HEK293 (cell line): Measurements from ENCODE around the gene RPS6KA3.

Experiments
- FEZF1 ChIP-seq: fragments of 450-650 bp; formaldehyde crosslinking; IDR thresholded peaks from 2 replicates; pipeline ENCODE4 v1.5.1; 2016; ENCODE audit warnings: missing biosample characterization, missing genetic modification characterization
- OSR2 ChIP-seq: fragments of 450-650 bp; formaldehyde crosslinking; IDR thresholded peaks from 2 replicates; pipeline ENCODE4 v1.5.1; 2016; ENCODE audit warnings: missing biosample characterization, missing genetic modification characterization
- PRDM1 ChIP-seq: fragments of 450-650 bp; formaldehyde crosslinking; IDR thresholded peaks from 2 replicates; pipeline ENCODE4; 2016; ENCODE audit warnings: missing biosample characterization, missing genetic modification characterization
- PRDM10 ChIP-seq: fragments of 450-650 bp; formaldehyde crosslinking; IDR thresholded peaks from 2 replicates; pipeline ENCODE4 v1.5.1; 2016; ENCODE audit warnings: missing biosample characterization, missing genetic modification characterization
- PRDM4 ChIP-seq: fragments of 450-650 bp; formaldehyde crosslinking; IDR thresholded peaks from 2 replicates; pipeline ENCODE4 v1.5.1; 2017; ENCODE audit warnings: missing biosample characterization, missing genetic modification characterization
- REPIN1 ChIP-seq: fragments of 450-650 bp; formaldehyde crosslinking; IDR thresholded peaks from 2 replicates; pipeline ENCODE4 v1.5.1; 2017; ENCODE audit warnings: missing biosample characterization, missing genetic modification characterization, low read depth
- YY2 ChIP-seq: fragments of 450-650 bp; formaldehyde crosslinking; IDR thresholded peaks from 2 replicates; pipeline ENCODE4 v1.5.1; 2016; ENCODE audit warnings: missing biosample characterization, missing genetic modification characterization
- ZBTB10 ChIP-seq: fragments of 450-650 bp; formaldehyde crosslinking; IDR thresholded peaks from 2 replicates; pipeline ENCODE4 v1.5.1; 2016; ENCODE audit warnings: missing biosample characterization, missing genetic modification characterization
- ZBTB11 ChIP-seq: fragments of 450-650 bp; formaldehyde crosslinking; conservative IDR thresholded peaks from 2 replicates; pipeline ENCODE4 v1.5.1; 2016; ENCODE audit warnings: low read depth, missing biosample characterization, missing genetic modification characterization
- ZBTB20 ChIP-seq: fragments of 450-650 bp; formaldehyde crosslinking; IDR thresholded peaks from 2 replicates; pipeline ENCODE4 v1.5.1; 2016; ENCODE audit warnings: missing biosample characterization, missing genetic modification characterization
- ZBTB48 ChIP-seq: fragments of 450-650 bp; formaldehyde crosslinking; IDR thresholded peaks from 2 replicates; pipeline ENCODE4 v1.5.1; 2016; ENCODE audit warnings: missing biosample characterization, missing genetic modification characterization
- ZNF148 ChIP-seq: fragments of 450-650 bp; formaldehyde crosslinking; IDR thresholded peaks from 2 replicates; pipeline ENCODE4 v1.5.0; 2017; ENCODE audit warnings: missing biosample characterization, missing genetic modification characterization, borderline replicate concordance
- ZNF155 ChIP-seq: fragments of 450-650 bp; formaldehyde crosslinking; IDR thresholded peaks from 2 replicates; pipeline ENCODE4 v1.5.1; 2016; ENCODE audit warnings: missing biosample characterization, missing genetic modification characterization
- ZNF404 ChIP-seq: fragments of 450-650 bp; formaldehyde crosslinking; IDR thresholded peaks from 2 replicates; pipeline ENCODE4 v1.5.1; 2017; ENCODE audit warnings: missing biosample characterization, missing genetic modification characterization
- ZNF426 ChIP-seq: fragments of 450-650 bp; formaldehyde crosslinking; IDR thresholded peaks from 2 replicates; pipeline ENCODE4 v1.5.1; 2017; ENCODE audit warnings: missing biosample characterization, missing genetic modification characterization, mild to moderate bottlenecking, inconsistent platforms, moderate library complexity
- ZNF645 ChIP-seq: fragments of 450-650 bp; formaldehyde crosslinking; IDR thresholded peaks from 2 replicates; pipeline ENCODE4; 2016; ENCODE audit warnings: missing biosample characterization, missing genetic modification characterization
- ZNF792 ChIP-seq: fragments of 450-650 bp; formaldehyde crosslinking; IDR thresholded peaks from 2 replicates; pipeline ENCODE4 v1.5.1; 2016; ENCODE audit warnings: missing biosample characterization, missing genetic modification characterization
- ZSCAN30 ChIP-seq: fragments of 450-650 bp; IDR thresholded peaks from 2 replicates; pipeline ENCODE4 v1.5.1; 2018; ENCODE audit warnings: missing biosample characterization, mild to moderate bottlenecking, missing genetic modification characterization, moderate library complexity
- ZSCAN5A ChIP-seq: fragments of 450-650 bp; formaldehyde crosslinking; IDR thresholded peaks from 2 replicates; pipeline ENCODE4 v1.5.1; 2016; ENCODE audit warnings: missing biosample characterization, missing genetic modification characterization

The RPS6KA3 gene

GRCh38 chrX:20118065-20118824 lies 148.5 kb downstream of the RPS6KA3 start (continued):
- TF ChIP-seq ZNF148 (no peak), PRDM4 (tag by site-specific recombination) (peak; percentile 41; the same call in 1 of the 2 replicates), OSR2 (0 out of 2 replicates have a peak, but pooled peaks have one; percentile 7), ZNF645 (tag by site-specific recombination) (no peak), ZNF792 (tag by site-specific recombination) (no peak), ZNF155 (tag by site-specific recombination) (no peak), ZBTB10 (tag by site-specific recombination) (no peak), ZNF404 (tag by site-specific recombination) (no peak), REPIN1 (tag by site-specific recombination) (no peak), FEZF1 (tag by site-specific recombination) (peak; percentile 81), YY2 (tag by site-specific recombination) (no peak), ZBTB20 (tag by site-specific recombination) (no peak), ZSCAN5A (no peak), ZBTB48 (tag by site-specific recombination) (peak; percentile 50; the same call in 1 of the 2 replicates), PRDM10 (tag by site-specific recombination) (0 out of 2 replicates have a peak, but pooled peaks have one; percentile 20), ZSCAN30 (tag by site-specific recombination) (0 out of 2 replicates have a peak, but pooled peaks have one; percentile 39), PRDM1 (tag by site-specific recombination) (peak; percentile 36; the same call in 1 of the 2 replicates), ZNF426 (no peak), ZBTB11 (tag by site-specific recombination) (no peak)
